HUES6 (cell line): Measurements from ENCODE around the gene PROM2.

ENCODE experiments used
- H3K27ac ChIP-seq: 2 replicates; pipeline ENCODE4 v1.7.0; 2013; ENCODE audit warnings: low read depth, mild to moderate bottlenecking, low read length, inconsistent platforms
- H3K27me3 ChIP-seq: 2 replicates; pipeline ENCODE4 v1.6.1; 2013; ENCODE audit warnings: low read length; ENCODE audit not compliant: control insufficient read depth, insufficient read depth
- H3K36me3 ChIP-seq: 2 replicates; pipeline ENCODE4 v1.6.1; 2013; ENCODE audit warnings: low read length; ENCODE audit not compliant: control insufficient read depth, insufficient read depth
- H3K4me1 ChIP-seq: 2 replicates; pipeline ENCODE4 v1.6.1; 2013; ENCODE audit warnings: low read length; ENCODE audit not compliant: control insufficient read depth, insufficient read depth
- H3K4me3 ChIP-seq: 2 replicates; pipeline ENCODE4 v1.5.1; 2013; ENCODE audit warnings: low read depth, low read length
- H3K9ac ChIP-seq: one replicate; pipeline ENCODE4 v1.6.1; 2013; ENCODE audit warnings: mild to moderate bottlenecking, low read length
- H3K9me3 ChIP-seq: 2 replicates; pipeline ENCODE4 v1.6.1; 2013; ENCODE audit warnings: low read depth, low read length; ENCODE audit not compliant: control insufficient read depth, insufficient read depth

PROM2 gene

GRCh38 chr2:95277246-95277906 lies 3.1 kb downstream of the PROM2 start:
- no peak overlapping the region for H3K9ac ChIP-seq
- no peak overlapping the region for H3K4me3 ChIP-seq
- H3K9me3 ChIP-seq = no peaks in the 10 kb centered on the region
- H3K27me3 ChIP-seq = no peaks in the 10 kb centered on the region
- no peaks in the 10 kb centered on the region for H3K36me3 ChIP-seq
- H3K27ac ChIP-seq = no peak overlapping the region
- H3K4me1 ChIP-seq = peaks cover 39% of the 10 kb centered on the region

- H3K36me3 ChIP-seq = no peaks in the 10 kb centered on the region
- H3K9me3 ChIP-seq = no peaks in the 10 kb centered on the region
- H3K27ac ChIP-seq = no peak overlapping the region
- H3K9ac ChIP-seq = no peak overlapping the region
- no peaks in the 10 kb centered on the region for H3K27me3 ChIP-seq
- H3K4me3 ChIP-seq = no peak overlapping the region
- H3K4me1 ChIP-seq = peaks cover 39% of the 10 kb centered on the region
These were observed 3.8 kb downstream of the PROM2 start for GRCh38 chr2:95278051-95278471.

- no peaks in the 10 kb centered on the region for H3K9me3 ChIP-seq
- no peak overlapping the region for H3K4me3 ChIP-seq
- H3K36me3 ChIP-seq = no peaks in the 10 kb centered on the region
- no peak overlapping the region for H3K9ac ChIP-seq
- peaks cover 35% of the 10 kb centered on the region for H3K4me1 ChIP-seq
- no peak overlapping the region for H3K27ac ChIP-seq
- H3K27me3 ChIP-seq = no peaks in the 10 kb centered on the region
These were observed 4.5 kb downstream of the PROM2 start for GRCh38 chr2:95278637-95279225.

DNA sequence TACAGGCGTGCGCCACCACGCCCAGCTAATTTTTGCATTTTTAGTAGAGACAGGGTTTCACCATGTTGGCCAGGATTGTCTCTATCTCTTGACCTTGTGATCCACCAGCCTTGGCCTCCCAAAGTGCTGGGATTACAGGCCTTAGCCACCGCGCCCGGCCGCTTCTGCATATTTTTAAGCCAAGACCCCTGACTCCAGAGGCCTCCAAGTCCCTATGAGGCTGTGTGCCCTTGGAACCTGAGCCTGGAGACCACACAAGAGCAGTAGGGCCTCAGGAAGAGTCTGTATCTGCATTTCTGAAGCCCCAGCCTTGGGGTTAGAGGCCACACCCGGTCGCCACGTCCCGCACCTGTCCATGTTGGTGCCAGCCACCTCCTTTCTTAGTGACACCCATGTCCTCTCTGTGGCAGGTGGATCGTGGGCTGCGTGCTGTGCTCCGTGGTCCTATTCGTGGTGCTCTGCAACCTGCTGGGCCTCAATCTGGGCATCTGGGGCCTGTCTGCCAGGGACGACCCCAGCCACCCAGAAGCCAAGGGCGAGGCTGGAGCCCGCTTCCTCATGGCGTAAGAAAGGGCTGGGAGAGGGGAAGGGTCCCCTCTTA lies 5.3 kb downstream of the PROM2 start:
- no peaks in the 10 kb centered on the region for H3K27me3 ChIP-seq
- H3K4me3 ChIP-seq = no peak overlapping the region
- no peak overlapping the region for H3K27ac ChIP-seq
- no peaks in the 10 kb centered on the region for H3K36me3 ChIP-seq
- peaks cover 27% of the 10 kb centered on the region for H3K4me1 ChIP-seq
- no peak overlapping the region for H3K9ac ChIP-seq
- no peaks in the 10 kb centered on the region for H3K9me3 ChIP-seq

GRCh38 chr2:95281071-95281470 lies 6.8 kb downstream of the PROM2 start:
- no peaks in the 10 kb centered on the region for H3K36me3 ChIP-seq
- H3K4me1 ChIP-seq = peaks cover 16% of the 10 kb centered on the region; the same call in 1 of the 2 replicates
- no peak overlapping the region for H3K27ac ChIP-seq
- H3K4me3 ChIP-seq = no peak overlapping the region
- no peaks in the 10 kb centered on the region for H3K9me3 ChIP-seq
- no peak overlapping the region for H3K9ac ChIP-seq
- no peaks in the 10 kb centered on the region for H3K27me3 ChIP-seq

- Histone ChIP-seq H3K27me3 (no peaks in the 10 kb centered on the region), H3K27ac (no peak overlapping the region), H3K4me3 (no peak overlapping the region), H3K9me3 (no peaks in the 10 kb centered on the region), H3K36me3 (no peaks in the 10 kb centered on the region), H3K9ac (no peak overlapping the region), H3K4me1 (peaks cover 12% of the 10 kb centered on the region; the same call in 1 of the 2 replicates)
These were observed 7.5 kb downstream of the PROM2 start for GRCh38 chr2:95281786-95282185.

GRCh38 chr2:95282458-95282857 lies 8.2 kb downstream of the PROM2 start:
- Histone ChIP-seq H3K9ac (no peak overlapping the region), H3K4me3 (no peak overlapping the region), H3K27ac (no peak overlapping the region), H3K4me1 (peaks cover 5% of the 10 kb centered on the region; the same call in 1 of the 2 replicates), H3K9me3 (no peaks in the 10 kb centered on the region), H3K27me3 (no peaks in the 10 kb centered on the region), H3K36me3 (no peaks in the 10 kb centered on the region)

DNA sequence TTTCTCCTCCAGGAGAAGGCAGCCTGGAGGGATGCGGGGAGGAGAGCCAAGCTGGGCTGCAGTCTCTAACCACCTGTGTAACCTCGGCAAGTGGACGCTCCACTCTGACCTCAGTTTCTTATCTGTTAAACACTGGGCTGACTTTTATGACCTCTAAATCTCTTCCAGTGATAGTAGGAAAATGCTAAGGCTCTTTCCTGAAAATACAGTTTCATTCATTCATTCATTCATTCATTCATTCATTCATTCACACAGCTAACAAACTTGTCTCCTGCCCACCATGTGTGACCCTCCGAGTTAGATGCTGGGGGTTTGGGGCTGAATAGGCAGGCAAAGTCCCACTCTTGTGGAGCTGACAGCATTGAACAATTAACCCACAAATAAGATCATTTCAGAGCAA lies 9.3 kb downstream of the PROM2 start:
- Histone ChIP-seq H3K9ac (no peak overlapping the region), H3K27ac (no peak overlapping the region), H3K4me1 (no peaks in the 10 kb centered on the region), H3K9me3 (no peaks in the 10 kb centered on the region), H3K27me3 (no peaks in the 10 kb centered on the region), H3K4me3 (no peak overlapping the region), H3K36me3 (no peaks in the 10 kb centered on the region)

DNA sequence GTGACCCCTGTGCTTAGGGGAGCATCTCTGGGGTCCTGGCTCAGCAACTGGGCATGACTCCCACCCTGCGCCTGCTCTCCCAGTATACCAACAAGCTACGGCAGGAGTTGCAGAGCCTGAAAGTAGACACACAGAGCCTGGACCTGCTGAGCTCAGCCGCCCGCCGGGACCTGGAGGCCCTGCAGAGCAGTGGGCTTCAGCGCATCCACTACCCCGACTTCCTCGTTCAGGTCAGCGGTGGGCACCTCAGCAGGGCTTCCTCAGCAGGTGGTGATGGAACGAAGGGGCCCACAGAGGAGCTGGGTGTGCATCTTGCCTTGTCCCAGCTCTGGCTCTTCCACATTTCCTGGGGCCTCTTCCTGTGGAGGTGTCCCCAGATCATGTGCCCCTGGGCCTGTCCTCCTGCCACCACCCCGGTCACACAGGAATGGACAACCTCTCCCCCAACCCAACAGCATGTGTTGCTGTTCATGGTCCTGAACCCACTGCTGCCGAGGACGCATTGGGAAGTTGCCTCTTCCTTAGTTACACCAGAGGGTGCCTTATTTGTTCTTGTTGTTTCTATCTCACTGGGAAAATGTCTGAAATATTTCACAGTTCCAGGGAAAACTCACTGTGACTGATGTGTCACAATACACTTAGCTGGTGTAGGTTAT lies 10.8 kb downstream of the PROM2 start:
- Histone ChIP-seq H3K9ac (no peak overlapping the region), H3K9me3 (0 out of 2 replicates have a peak, but pooled peaks cover under 1% of the 10 kb centered on the region), H3K27me3 (no peaks in the 10 kb centered on the region), H3K27ac (no peak overlapping the region), H3K4me1 (no peaks in the 10 kb centered on the region), H3K4me3 (no peak overlapping the region), H3K36me3 (no peaks in the 10 kb centered on the region)

DNA sequence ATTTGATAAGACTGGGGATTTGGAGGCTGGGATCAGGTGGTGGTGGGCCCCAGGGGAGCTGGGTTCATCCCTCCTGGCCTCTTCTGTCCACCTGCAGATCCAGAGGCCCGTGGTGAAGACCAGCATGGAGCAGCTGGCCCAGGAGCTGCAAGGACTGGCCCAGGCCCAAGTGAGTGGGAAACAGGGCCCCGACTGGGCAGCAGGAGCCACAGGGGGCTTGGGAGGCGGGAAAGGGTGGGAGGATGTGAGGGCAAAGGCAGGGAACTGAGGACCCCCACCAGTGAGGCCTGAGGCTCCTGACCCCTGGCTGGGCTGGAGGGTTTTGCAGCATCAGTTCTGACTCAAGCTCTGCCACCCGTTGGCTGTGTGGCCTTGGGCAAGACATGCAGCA lies 11.3 kb downstream of the PROM2 start:
- Histone ChIP-seq H3K4me3 (no peak overlapping the region), H3K36me3 (no peaks in the 10 kb centered on the region), H3K27ac (no peak overlapping the region), H3K9me3 (peaks cover 5% of the 10 kb centered on the region; the same call in 1 of the 2 replicates), H3K27me3 (no peaks in the 10 kb centered on the region), H3K4me1 (no peaks in the 10 kb centered on the region), H3K9ac (no peak overlapping the region)

- peaks cover 12% of the 10 kb centered on the region for H3K9me3 ChIP-seq
- no peak overlapping the region for H3K27ac ChIP-seq
These were observed 13.1 kb downstream of the PROM2 start for GRCh38 chr2:95287336-95287735.

More at GRCh38 chr2:95287336-95287735, 13.1 kb downstream of the PROM2 start:
- Histone ChIP-seq H3K9ac (no peak overlapping the region), H3K4me3 (no peak overlapping the region), H3K4me1 (no peaks in the 10 kb centered on the region), H3K36me3 (no peaks in the 10 kb centered on the region), H3K27me3 (no peaks in the 10 kb centered on the region)
